ENCODE measurements around the gene USP21. TPM values are rescaled to one million over a fixed set of nuclear protein-coding genes. Genes with fewer than 3 reads are reported as not detected.

Gene USP21
- total RNA-seq, 2 experiments from 2014 or later = 29.2 to 32.0 TPM

DNA sequence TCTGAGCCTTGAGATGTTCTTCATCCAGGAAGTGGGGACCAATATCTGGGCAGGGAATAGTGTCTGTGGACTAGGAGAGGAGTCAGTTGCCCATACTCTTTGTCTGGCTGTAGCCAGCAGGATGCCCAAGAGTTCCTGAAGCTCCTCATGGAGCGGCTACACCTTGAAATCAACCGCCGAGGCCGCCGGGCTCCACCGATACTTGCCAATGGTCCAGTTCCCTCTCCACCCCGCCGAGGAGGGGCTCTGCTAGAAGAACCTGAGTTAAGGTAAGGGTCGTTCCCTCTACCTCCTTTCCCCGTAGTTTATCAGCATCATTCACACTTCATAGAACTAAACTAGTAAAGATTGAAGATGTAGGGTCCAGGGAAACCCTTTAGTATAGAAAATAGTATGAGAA lies 3.5 kb downstream of the USP21 start:
- no peak overlapping the region for H3K4me3 Mint-ChIP-seq
- CTCF ChIA-PET = interaction anchor here (0.7 to 1.0 kb wide), 2 partner anchors 57 to 63 kb away, joined by 3 to 4 read pairs; partner anchors contain the start of gene TOMM40L
- H3K4me1 Mint-ChIP-seq (ENCODE audit: low read depth) = peaks cover 52% of the 10 kb centered on the region
- POLR2A ChIA-PET = interaction anchor here (1.1 to 1.5 kb wide), 2 partner anchors 9 to 93 kb away, joined by 3 to 7 read pairs; partner anchors contain the start of genes ARHGAP30 and UFC1
- no peaks in the 10 kb centered on the region for H3K27me3 Mint-ChIP-seq (ENCODE audit: low read depth)
- H3K27ac Mint-ChIP-seq = peak overlapping the region; percentile 30
- ATAC-seq (no peak), DNase-seq (no peak)
- peaks cover 44% of the 10 kb centered on the region for H3K36me3 Mint-ChIP-seq (ENCODE audit: low read depth)
- H3K9me3 Mint-ChIP-seq (ENCODE audit: insufficient read depth) = no peaks in the 10 kb centered on the region

DNA sequence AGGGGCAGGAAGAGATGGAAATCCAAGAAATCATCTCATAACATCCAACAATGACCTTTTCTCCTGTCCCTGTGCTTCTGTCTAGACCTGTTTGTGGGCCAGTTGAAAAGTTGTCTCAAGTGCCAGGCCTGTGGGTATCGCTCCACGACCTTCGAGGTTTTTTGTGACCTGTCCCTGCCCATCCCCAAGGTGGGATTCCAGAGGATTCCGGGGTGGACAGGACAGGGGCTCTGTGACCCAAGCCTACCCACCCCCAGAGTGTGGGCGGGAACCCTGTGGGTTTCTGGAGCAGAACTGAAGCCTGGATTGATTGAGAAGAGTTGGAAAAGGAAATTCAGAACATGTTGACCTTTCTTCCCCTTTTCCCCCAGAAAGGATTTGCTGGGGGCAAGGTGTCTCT lies 4.5 kb downstream of the USP21 start:
- DNase-seq (no peak), ATAC-seq (no peak)
- POLR2A ChIA-PET = interaction anchor here (4.3 kb wide), 1 partner anchor 9 kb away, joined by 51 read pairs; the partner anchor contains the start of gene UFC1
- H3K27ac Mint-ChIP-seq = no peak overlapping the region
- no peak overlapping the region for H3K4me3 Mint-ChIP-seq
- CTCF ChIA-PET = interaction anchor here (4.6 kb wide), 1 partner anchor 218 kb away, joined by 38 read pairs; no protein-coding TSS in a partner anchor
- peaks cover 41% of the 10 kb centered on the region for H3K36me3 Mint-ChIP-seq (ENCODE audit: low read depth)
- no peaks in the 10 kb centered on the region for H3K9me3 Mint-ChIP-seq (ENCODE audit: insufficient read depth)
- no peaks in the 10 kb centered on the region for H3K27me3 Mint-ChIP-seq (ENCODE audit: low read depth)
- peaks cover 54% of the 10 kb centered on the region for H3K4me1 Mint-ChIP-seq (ENCODE audit: low read depth)

GRCh38 chr1:161164901-161165610 lies 5.8 kb downstream of the USP21 start:
- Mint-ChIP-seq H3K36me3 (ENCODE audit: low read depth) (peaks cover 35% of the 10 kb centered on the region), H3K4me1 (ENCODE audit: low read depth) (peaks cover 46% of the 10 kb centered on the region), H3K27ac (peak overlapping the region; percentile 78), H3K4me3 (peak overlapping the region; percentile 9), H3K27me3 (ENCODE audit: low read depth) (no peaks in the 10 kb centered on the region), H3K9me3 (ENCODE audit: insufficient read depth) (no peaks in the 10 kb centered on the region)
- ChIA-PET POLR2A (interaction anchor here (0.6 to 4.3 kb wide), 17 partner anchors 10 to 225 kb away, joined by 3 to 51 read pairs (median 9); partner anchors contain the start of genes ADAMTS4, ARHGAP30, B4GALT3 and DEDD), CTCF (interaction anchor here (0.6 to 4.6 kb wide), 31 partner anchors 8 to 225 kb away, joined by 3 to 40 read pairs (median 7); partner anchors contain the start of genes ADAMTS4, APOA2, B4GALT3 and CFAP126)
- ATAC-seq = no peak
- DNase-seq = no peak

DNA sequence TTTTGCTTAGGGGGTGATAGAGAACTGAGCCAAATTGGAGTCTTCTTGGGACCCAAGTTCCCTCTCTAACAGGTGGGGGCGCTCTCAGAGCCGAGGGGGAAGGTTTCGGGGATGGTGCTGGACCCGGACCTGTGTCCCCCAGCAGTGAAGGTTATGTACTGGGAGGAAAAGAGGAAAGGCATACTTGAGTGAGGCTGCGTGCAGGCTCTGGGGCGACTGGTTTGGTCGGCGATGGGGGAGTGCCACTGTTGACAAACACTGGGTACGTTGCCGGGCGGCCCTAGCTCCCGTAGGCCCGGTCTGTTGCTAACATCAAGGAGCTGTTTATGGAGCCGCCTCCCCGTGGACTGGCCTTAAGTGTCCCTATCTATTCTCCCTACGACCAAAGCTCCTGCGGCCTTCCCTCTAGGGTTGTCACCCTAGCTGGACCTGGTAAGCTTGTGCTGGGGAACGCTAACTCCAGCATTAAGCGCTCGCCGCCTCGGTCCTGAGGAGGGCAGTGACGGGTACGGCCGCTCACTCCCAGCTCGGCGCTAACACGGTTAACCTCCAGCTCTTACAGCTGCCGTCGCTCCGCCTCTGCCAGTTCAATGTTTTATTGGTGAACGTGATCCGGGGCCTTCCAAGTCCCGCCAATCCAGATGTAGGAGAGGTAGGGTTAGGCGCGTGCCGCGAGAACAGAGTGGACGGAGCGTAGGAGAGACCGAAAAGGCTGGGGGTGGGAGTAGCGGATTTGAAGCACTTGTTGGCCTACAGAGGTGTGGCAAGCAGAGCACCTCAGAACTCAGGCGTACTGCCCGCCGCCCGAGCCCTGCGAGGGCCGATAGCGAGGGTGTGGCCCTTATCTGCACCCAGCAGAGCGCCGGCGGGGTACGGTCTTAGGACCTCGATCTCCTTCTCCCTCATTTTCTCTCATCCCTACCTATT lies 6.7 kb downstream of the USP21 start, which contains the start of gene PPOX:
Gene PPOX (plus strand): TSS at position 685 of the 927 bp plus-strand sequence. CDS start 422 bp downstream, outside the sequence.
- POLR2A ChIA-PET = interaction anchor here (0.6 to 4.3 kb wide), 21 partner anchors 9 to 224 kb away, joined by 3 to 51 read pairs (median 5); partner anchors contain the start of genes ADAMTS4, ARHGAP30, B4GALT3 and DEDD
- Mint-ChIP-seq H3K4me1 (ENCODE audit: low read depth) (peaks cover 36% of the 10 kb centered on the region), H3K36me3 (ENCODE audit: low read depth) (peaks cover 39% of the 10 kb centered on the region), H3K27me3 (ENCODE audit: low read depth) (no peaks in the 10 kb centered on the region), H3K4me3 (peak within 1 kb of the TSS; percentile 90), H3K9me3 (ENCODE audit: insufficient read depth) (no peaks in the 10 kb centered on the region), H3K27ac (peak within 1 kb of the TSS; percentile 96)
- CTCF ChIA-PET = interaction anchor here (0.6 to 4.6 kb wide), 44 partner anchors 9 to 234 kb away, joined by 3 to 40 read pairs (median 4); partner anchors contain the start of genes ADAMTS4, APOA2, ARHGAP30 and B4GALT3
- peak; percentile 98 for DNase-seq
- peak; percentile 93 for ATAC-seq

- POLR2A ChIA-PET = interaction anchor here (0.6 to 4.3 kb wide), 17 partner anchors 8 to 97 kb away, joined by 3 to 51 read pairs (median 9); partner anchors contain the start of genes ADAMTS4, ARHGAP30, B4GALT3 and DEDD
- ATAC-seq (no peak), DNase-seq (peak; percentile 34)
- CTCF ChIA-PET = interaction anchor here (0.7 to 4.6 kb wide), 29 partner anchors 9 to 233 kb away, joined by 3 to 40 read pairs (median 7); partner anchors contain the start of genes ADAMTS4, APOA2, ARHGAP30 and B4GALT3
- Mint-ChIP-seq H3K9me3 (ENCODE audit: insufficient read depth) (no peaks in the 10 kb centered on the region), H3K27me3 (ENCODE audit: low read depth) (no peaks in the 10 kb centered on the region), H3K36me3 (ENCODE audit: low read depth) (peaks cover 43% of the 10 kb centered on the region), H3K4me3 (peak overlapping the region; percentile 90), H3K27ac (peak overlapping the region; percentile 96), H3K4me1 (ENCODE audit: low read depth) (peaks cover 32% of the 10 kb centered on the region)
Observed at GRCh38 chr1:161166669-161167548, 7.6 kb downstream of the USP21 start.

GRCh38 chr1:161168906-161169305 lies 9.6 kb downstream of the USP21 start:
- no peak overlapping the region for H3K27ac Mint-ChIP-seq
- POLR2A ChIA-PET = interaction anchor here (2.1 to 4.3 kb wide), 2 partner anchors 8 to 17 kb away, joined by 6 to 46 read pairs; partner anchors contain the start of gene B4GALT3
- H3K4me3 Mint-ChIP-seq = no peak overlapping the region

DNA sequence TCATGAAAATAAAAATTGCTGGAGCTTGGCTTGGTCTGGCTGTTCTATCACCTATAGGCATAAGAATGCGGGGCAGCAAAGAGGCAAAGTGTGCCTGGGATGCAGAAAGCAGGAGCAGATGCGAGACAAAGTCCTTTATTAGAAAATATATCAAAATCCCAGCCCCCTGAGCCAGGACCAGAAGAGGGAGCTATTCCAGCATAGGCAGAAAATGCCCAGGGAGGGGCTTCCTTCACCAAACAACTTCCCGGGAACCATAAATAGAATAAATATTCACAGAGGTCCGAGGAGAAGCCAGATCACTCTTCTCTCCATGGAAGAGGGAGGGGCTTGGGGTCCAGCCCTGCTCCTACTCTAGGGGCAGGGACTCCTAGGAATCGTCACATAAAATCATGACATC lies 11.9 kb downstream of the USP21 start:
- Mint-ChIP-seq H3K36me3 (ENCODE audit: low read depth) (peaks cover 53% of the 10 kb centered on the region), H3K9me3 (ENCODE audit: insufficient read depth) (no peaks in the 10 kb centered on the region), H3K4me1 (ENCODE audit: low read depth) (peaks cover 34% of the 10 kb centered on the region), H3K4me3 (no peak overlapping the region), H3K27me3 (ENCODE audit: low read depth) (no peaks in the 10 kb centered on the region), H3K27ac (no peak overlapping the region)
- ATAC-seq (no peak), DNase-seq (no peak)
- ChIA-PET POLR2A (interaction anchor here (0.9 to 2.5 kb wide), 3 partner anchors 10 to 39 kb away, joined by 3 to 9 read pairs (median 4); partner anchors contain the start of genes DEDD and NDUFS2), CTCF (interaction anchor here (0.8 to 2.3 kb wide), 2 partner anchors 10 to 54 kb away, joined by 3 to 12 read pairs; partner anchors contain the start of gene TOMM40L)

More at GRCh38 chr1:161168906-161169305, 9.6 kb downstream of the USP21 start:
- Mint-ChIP-seq H3K4me1 (ENCODE audit: low read depth) (peaks cover 30% of the 10 kb centered on the region), H3K36me3 (ENCODE audit: low read depth) (peaks cover 47% of the 10 kb centered on the region), H3K9me3 (ENCODE audit: insufficient read depth) (no peaks in the 10 kb centered on the region), H3K27me3 (ENCODE audit: low read depth) (no peaks in the 10 kb centered on the region)
- CTCF ChIA-PET = interaction anchor here (0.6 kb wide), 1 partner anchor 13 kb away, joined by 3 read pairs; no protein-coding TSS in a partner anchor
- no peak for ATAC-seq
- DNase-seq = no peak

DNA sequence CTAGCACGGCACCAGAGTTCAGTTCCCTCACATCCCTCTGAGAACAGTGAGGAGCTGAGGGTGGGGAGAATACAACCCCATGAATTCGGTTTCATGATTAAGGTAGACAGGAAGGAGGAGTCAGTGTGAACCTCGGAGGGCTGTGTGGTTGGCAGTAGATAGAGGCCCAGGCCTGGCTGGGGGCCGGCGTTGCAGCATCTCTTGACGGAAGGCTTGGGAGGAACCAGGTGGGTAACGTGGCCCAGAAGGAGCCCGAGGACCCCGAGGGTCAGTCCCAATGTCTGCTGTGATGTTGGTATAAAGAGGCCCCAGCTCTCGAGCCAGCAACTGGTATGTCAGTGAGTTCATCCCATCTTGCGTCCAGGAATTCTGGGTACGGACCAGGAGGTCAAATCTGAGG lies 12.4 kb downstream of the USP21 start:
- Mint-ChIP-seq H3K4me3 (no peak overlapping the region), H3K9me3 (ENCODE audit: insufficient read depth) (no peaks in the 10 kb centered on the region), H3K27ac (no peak overlapping the region), H3K4me1 (ENCODE audit: low read depth) (peaks cover 38% of the 10 kb centered on the region), H3K27me3 (ENCODE audit: low read depth) (no peaks in the 10 kb centered on the region), H3K36me3 (ENCODE audit: low read depth) (peaks cover 54% of the 10 kb centered on the region)
- CTCF ChIA-PET = interaction anchor here (2.3 kb wide), 1 partner anchor 10 kb away, joined by 12 read pairs; no protein-coding TSS in a partner anchor
- no peak for ATAC-seq
- no peak for DNase-seq
- POLR2A ChIA-PET = interaction anchor here (0.9 to 2.5 kb wide), 3 partner anchors 10 to 39 kb away, joined by 4 to 9 read pairs (median 4); partner anchors contain the start of gene DEDD

GRCh38 chr1:161172349-161172748 lies 13.0 kb downstream of the USP21 start:
- Mint-ChIP-seq H3K36me3 (ENCODE audit: low read depth) (peaks cover 54% of the 10 kb centered on the region), H3K4me3 (no peak overlapping the region), H3K9me3 (ENCODE audit: insufficient read depth) (no peaks in the 10 kb centered on the region), H3K4me1 (ENCODE audit: low read depth) (peaks cover 34% of the 10 kb centered on the region), H3K27me3 (ENCODE audit: low read depth) (no peaks in the 10 kb centered on the region), H3K27ac (peak overlapping the region; percentile 72)
- ChIA-PET CTCF (no interaction called here), POLR2A (interaction anchor here (1.2 kb wide), 1 partner anchor 13 kb away, joined by 4 read pairs; no protein-coding TSS in a partner anchor)
- ATAC-seq (no peak), DNase-seq (no peak)

- peaks cover 52% of the 10 kb centered on the region for H3K36me3 Mint-ChIP-seq (ENCODE audit: low read depth)
- no peak overlapping the region for H3K4me3 Mint-ChIP-seq
- POLR2A ChIA-PET = interaction anchor here (1.2 kb wide), 1 partner anchor 13 kb away, joined by 4 read pairs; no protein-coding TSS in a partner anchor
- H3K27me3 Mint-ChIP-seq (ENCODE audit: low read depth) = no peaks in the 10 kb centered on the region
- no peaks in the 10 kb centered on the region for H3K9me3 Mint-ChIP-seq (ENCODE audit: insufficient read depth)
- peak overlapping the region; percentile 72 for H3K27ac Mint-ChIP-seq
- DNase-seq (no peak), ATAC-seq (no peak)
- H3K4me1 Mint-ChIP-seq (ENCODE audit: low read depth) = peaks cover 36% of the 10 kb centered on the region
- CTCF ChIA-PET = no interaction called here
Observed at GRCh38 chr1:161172776-161173376, 13.6 kb downstream of the USP21 start.

Measured in activated CD8-positive, alpha-beta T cell treated with anti-CD3 and anti-CD28 coated beads, Interleukin-2, amount 10 ng/mL, durations not matched to agents 7 days and 5 days (primary cell).